Type B pancreatic cell (in vitro differentiated cells): ENCODE results near the gene PDE4A. TPM values are rescaled to one million over a fixed set of nuclear protein-coding genes. Genes with fewer than 3 reads are reported as not detected.

Source experiments
- DNase-seq: peaks from one replicate; pipeline ENCODE4 v3.0.0; 2021; ENCODE audit warnings: mixed read lengths; ENCODE audit not compliant: unreplicated experiment; ENCODE audit errors: extremely low spot score
- H3K27ac Mint-ChIP-seq: 2 replicates; pipeline ENCODE4 v1.8.0; 2021; ENCODE audit warnings: mild to moderate bottlenecking, mixed read lengths
- H3K27me3 Mint-ChIP-seq: 2 replicates; pipeline ENCODE4 v1.8.0; 2021; ENCODE audit warnings: mixed read lengths
- H3K36me3 Mint-ChIP-seq: 2 replicates; pipeline ENCODE4 v1.8.0; 2021; ENCODE audit warnings: mixed read lengths
- H3K4me1 Mint-ChIP-seq: one replicate; pipeline ENCODE4 v1.8.0; 2021; ENCODE audit warnings: mixed read lengths; ENCODE audit not compliant: unreplicated experiment
- H3K4me3 Mint-ChIP-seq: 2 replicates; pipeline ENCODE4 v1.8.0; 2021; ENCODE audit warnings: mild to moderate bottlenecking, mixed read lengths
- H3K9me3 Mint-ChIP-seq: 2 replicates; pipeline ENCODE4 v1.8.0; 2021; ENCODE audit warnings: mixed read lengths
- total RNA-seq: library from RNA; stranded (reverse); gene quantifications from 2 replicates; pipeline ENCODE4 v1.2.1, GENCODE V29; 2021; ENCODE audit warnings: low replicate concordance
- TF ChIP-seq, protein P1 (sequence below): fragments of 200-600 bp; sonication (generic); conservative IDR thresholded peaks from 2 replicates; pipeline ENCODE4 v1.5.0; 2021; ENCODE audit warnings: antibody characterized with exemption, mild to moderate bottlenecking

Gene PDE4A
- total RNA-seq, 1 donor from 2014 or later = 1.6 TPM

DNA sequence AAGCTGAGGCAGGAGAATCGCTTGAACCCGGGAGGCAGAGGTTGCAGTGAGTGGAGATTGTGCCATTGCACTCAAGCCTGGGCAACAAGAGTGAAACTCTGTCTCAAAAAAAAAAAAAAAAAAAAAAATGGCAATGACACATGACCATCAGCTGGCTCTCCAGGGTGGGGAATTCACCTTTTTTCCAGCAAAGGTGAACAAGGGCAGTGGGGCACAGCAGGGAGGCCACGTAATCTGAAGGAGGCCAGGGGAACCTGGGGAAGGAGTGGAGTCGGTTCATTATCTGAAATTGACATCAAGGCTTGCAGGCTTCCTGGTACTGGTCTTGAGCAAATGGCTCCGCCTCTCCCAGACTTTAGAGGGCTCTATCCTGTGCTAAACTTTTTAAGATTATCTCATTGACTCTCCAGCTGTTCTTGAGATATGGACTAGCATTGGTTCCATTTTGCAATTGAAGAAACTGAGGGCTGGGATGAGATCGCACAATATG, 54.7 kb downstream of the PDE4A start:
- TF ChIP-seq, protein P1, sequence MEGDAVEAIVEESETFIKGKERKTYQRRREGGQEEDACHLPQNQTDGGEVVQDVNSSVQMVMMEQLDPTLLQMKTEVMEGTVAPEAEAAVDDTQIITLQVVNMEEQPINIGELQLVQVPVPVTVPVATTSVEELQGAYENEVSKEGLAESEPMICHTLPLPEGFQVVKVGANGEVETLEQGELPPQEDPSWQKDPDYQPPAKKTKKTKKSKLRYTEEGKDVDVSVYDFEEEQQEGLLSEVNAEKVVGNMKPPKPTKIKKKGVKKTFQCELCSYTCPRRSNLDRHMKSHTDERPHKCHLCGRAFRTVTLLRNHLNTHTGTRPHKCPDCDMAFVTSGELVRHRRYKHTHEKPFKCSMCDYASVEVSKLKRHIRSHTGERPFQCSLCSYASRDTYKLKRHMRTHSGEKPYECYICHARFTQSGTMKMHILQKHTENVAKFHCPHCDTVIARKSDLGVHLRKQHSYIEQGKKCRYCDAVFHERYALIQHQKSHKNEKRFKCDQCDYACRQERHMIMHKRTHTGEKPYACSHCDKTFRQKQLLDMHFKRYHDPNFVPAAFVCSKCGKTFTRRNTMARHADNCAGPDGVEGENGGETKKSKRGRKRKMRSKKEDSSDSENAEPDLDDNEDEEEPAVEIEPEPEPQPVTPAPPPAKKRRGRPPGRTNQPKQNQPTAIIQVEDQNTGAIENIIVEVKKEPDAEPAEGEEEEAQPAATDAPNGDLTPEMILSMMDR = no peak
- H3K27ac Mint-ChIP-seq = no peak overlapping the region
- H3K9me3 Mint-ChIP-seq = no peaks in the 10 kb centered on the region
- peaks cover 3% of the 10 kb centered on the region for H3K4me1 Mint-ChIP-seq
- no peak for DNase-seq
- no peaks in the 10 kb centered on the region for H3K36me3 Mint-ChIP-seq
- H3K27me3 Mint-ChIP-seq = peaks cover 9% of the 10 kb centered on the region
- no peak overlapping the region for H3K4me3 Mint-ChIP-seq

DNA sequence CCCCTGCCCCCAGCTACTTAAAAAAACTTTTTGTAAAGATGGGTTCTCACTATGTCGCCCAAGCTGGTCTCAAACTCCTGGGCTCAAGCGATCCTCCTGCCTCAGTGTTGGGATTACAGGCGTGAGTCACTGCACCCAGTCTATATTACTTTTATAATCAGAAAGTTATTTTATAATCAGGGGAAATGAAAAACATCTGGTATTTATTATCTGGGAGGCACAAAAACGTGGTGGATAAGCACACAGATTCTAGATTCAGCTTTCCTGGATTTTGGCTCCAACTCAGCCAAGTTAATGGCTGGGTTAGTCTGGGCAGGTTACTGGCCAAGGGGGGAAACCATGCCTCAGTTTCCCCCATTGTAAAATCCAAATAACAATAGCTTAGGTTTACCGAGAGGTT, 58.1 kb downstream of the PDE4A start:
- Mint-ChIP-seq H3K36me3 (no peaks in the 10 kb centered on the region), H3K27me3 (peaks cover 9% of the 10 kb centered on the region), H3K4me1 (peaks cover 3% of the 10 kb centered on the region), H3K27ac (no peak overlapping the region), H3K9me3 (no peaks in the 10 kb centered on the region), H3K4me3 (no peak overlapping the region)
- no peak for DNase-seq
- TF ChIP-seq, protein P1 = no peak

DNA sequence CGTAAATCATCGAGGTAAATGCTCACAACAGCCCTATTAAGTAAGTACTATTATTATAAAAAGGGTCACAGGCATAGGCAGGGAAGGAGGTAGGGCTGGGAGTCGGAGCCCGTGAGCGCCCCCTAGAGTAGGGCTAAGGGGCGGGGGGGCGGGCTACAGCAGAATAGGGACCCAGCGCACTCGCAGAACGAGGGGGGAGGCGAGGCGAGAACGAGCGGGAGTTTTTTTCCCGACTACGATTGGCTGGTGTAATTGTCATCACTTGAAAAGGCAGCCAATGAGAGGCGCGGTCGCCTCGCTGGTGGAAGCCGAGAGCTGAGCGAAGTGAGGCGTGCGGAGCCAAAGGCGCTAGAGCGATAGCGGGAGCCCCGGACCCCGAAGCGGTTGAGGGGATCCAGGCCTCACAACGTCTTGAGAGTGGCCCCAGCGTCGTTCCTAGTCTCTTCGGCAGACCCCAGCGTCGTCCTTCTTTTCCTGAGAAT, 58.6 kb downstream of the PDE4A start:
- no peak for DNase-seq
- peaks cover 3% of the 10 kb centered on the region for H3K4me1 Mint-ChIP-seq
- no peaks in the 10 kb centered on the region for H3K36me3 Mint-ChIP-seq
- TF ChIP-seq, protein P1 = peak; percentile 77
- H3K9me3 Mint-ChIP-seq = no peaks in the 10 kb centered on the region
- peaks cover 9% of the 10 kb centered on the region for H3K27me3 Mint-ChIP-seq
- H3K4me3 Mint-ChIP-seq = no peak overlapping the region
- H3K27ac Mint-ChIP-seq = no peak overlapping the region

DNA sequence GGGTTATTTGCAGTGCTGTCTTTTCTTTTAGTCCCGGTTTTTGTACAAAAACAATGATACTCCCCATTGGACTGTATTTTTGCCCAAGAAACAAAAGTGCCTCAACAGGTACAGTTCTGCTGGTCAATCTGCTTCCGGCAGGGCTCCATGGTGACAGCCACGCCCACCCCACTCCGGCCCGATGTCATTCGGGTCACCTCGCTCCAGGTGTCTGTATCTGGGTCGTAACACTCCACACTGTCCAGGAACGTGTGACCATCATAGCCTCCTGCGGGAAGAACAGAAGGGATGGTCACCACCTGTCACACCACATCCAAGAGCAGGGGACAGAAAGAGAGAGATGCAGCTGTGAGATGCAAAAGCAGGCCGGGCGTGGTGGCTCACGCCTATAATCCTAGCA, 66.2 kb downstream of the PDE4A start:
- no peak overlapping the region for H3K27ac Mint-ChIP-seq
- DNase-seq = no peak
- H3K4me3 Mint-ChIP-seq = no peak overlapping the region
- H3K9me3 Mint-ChIP-seq = no peaks in the 10 kb centered on the region
- H3K4me1 Mint-ChIP-seq = no peaks in the 10 kb centered on the region
- no peaks in the 10 kb centered on the region for H3K27me3 Mint-ChIP-seq
- TF ChIP-seq, protein P1 = no peak
- peaks cover 9% of the 10 kb centered on the region for H3K36me3 Mint-ChIP-seq

DNA sequence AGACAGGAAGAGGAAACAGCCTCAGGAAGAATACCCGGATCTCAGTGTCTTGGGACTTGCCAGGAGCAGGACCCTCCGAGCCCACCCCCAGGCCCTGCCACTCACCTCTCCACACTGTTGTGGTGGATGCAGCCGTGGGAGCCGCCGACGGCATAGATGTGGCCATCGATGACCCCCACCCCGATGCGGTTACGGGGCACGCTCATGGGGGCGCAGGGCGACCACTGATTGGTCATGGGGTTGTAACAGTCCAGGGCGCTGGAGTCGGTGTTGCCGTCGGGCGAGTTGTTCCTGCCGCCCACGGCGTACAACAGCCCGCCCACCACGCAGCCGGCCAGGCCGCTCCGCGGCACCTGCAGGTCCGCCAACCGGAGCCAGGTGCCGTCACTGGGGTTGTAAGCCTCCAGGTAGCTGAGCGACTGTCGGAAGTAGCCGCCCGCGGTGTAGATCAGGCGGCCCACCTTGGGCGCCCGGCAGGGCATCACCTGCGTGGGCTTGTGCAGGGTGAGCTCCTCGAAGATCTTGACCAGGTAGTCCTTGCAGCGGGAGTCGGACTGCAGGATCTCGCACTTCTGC, 71.2 kb downstream of the PDE4A start:
- Mint-ChIP-seq H3K4me1 (no peaks in the 10 kb centered on the region), H3K9me3 (no peaks in the 10 kb centered on the region), H3K36me3 (peaks cover 5% of the 10 kb centered on the region), H3K4me3 (no peak overlapping the region), H3K27me3 (no peaks in the 10 kb centered on the region), H3K27ac (no peak overlapping the region)
- TF ChIP-seq, protein P1 = no peak
- DNase-seq = no peak
